Osteoblast (primary cell): ENCODE data around the gene ACTR2. TPM values are rescaled to one million over a fixed set of nuclear protein-coding genes. Genes with fewer than 3 reads are reported as not detected.
"Not testable (repeated sequence)": the region's sequence is repeated elsewhere in the genome, so short reads cannot be mapped to it uniquely, and the experiment has no call there.

Experiments used
- DNase-seq: peaks from one replicate; pipeline ENCODE4 v3.0.0; 2011; ENCODE audit warnings: low spot score, mixed read lengths; ENCODE audit not compliant: insufficient read length; ENCODE audit errors: missing footprints
- H2AFZ ChIP-seq: 2 replicates; pipeline ENCODE4 v1.6.0; 2011; ENCODE audit warnings: mild to moderate bottlenecking, low read length
- H3K27ac ChIP-seq: 2 replicates; pipeline ENCODE4 v1.5.1; 2011; ENCODE audit warnings: mild to moderate bottlenecking, low read depth, low read length, moderate library complexity
- H3K27me3 ChIP-seq: 2 replicates; pipeline ENCODE4 v1.6.0; 2012; ENCODE audit warnings: mild to moderate bottlenecking, control low read depth, inconsistent platforms, low read length, moderate library complexity; ENCODE audit not compliant: insufficient read depth
- H3K36me3 ChIP-seq: 2 replicates; pipeline ENCODE4 v1.5.1; 2011; ENCODE audit warnings: mild to moderate bottlenecking, low read length, control low read depth, moderate library complexity; ENCODE audit not compliant: insufficient read depth
- H3K4me1 ChIP-seq: 2 replicates; pipeline ENCODE4 v1.5.1; 2011; ENCODE audit warnings: mild to moderate bottlenecking, low read length, control low read depth, moderate library complexity; ENCODE audit not compliant: insufficient read depth
- H3K4me2 ChIP-seq: 2 replicates; pipeline ENCODE4 v1.6.0; 2011; ENCODE audit warnings: mild to moderate bottlenecking, low read length; ENCODE audit not compliant: insufficient read depth
- H3K4me3 ChIP-seq: fragments of 200-600 bp; sonication (generic); 3 replicates; pipeline ENCODE4 v1.5.1; 2012; ENCODE audit warnings: mild to moderate bottlenecking, low read length, inconsistent platforms; ENCODE audit not compliant: insufficient read depth
- H3K79me2 ChIP-seq: 2 replicates; pipeline ENCODE4 v1.6.0; 2012; ENCODE audit warnings: mild to moderate bottlenecking, low read length, control low read depth, inconsistent platforms; ENCODE audit not compliant: insufficient read depth
- H3K9me3 ChIP-seq: 2 replicates; pipeline ENCODE4 v1.5.1; 2011; ENCODE audit warnings: low read depth, low read length, control low read depth
- H4K20me1 ChIP-seq: 2 replicates; pipeline ENCODE4 v1.6.0; 2012; ENCODE audit warnings: mild to moderate bottlenecking, low read length, control low read depth; ENCODE audit not compliant: insufficient read depth
- total RNA-seq: library from RNA; depleted of rRNA; stranded (reverse); fragments of >200 nt; gene quantifications from 2 replicates; pipeline ENCODE4 v1.2.3, GENCODE V29; 2012
- TF ChIP-seq, protein P1 (sequence below): IDR thresholded peaks from 2 replicates; pipeline ENCODE4 v1.5.1; 2011; ENCODE audit warnings: mild to moderate bottlenecking, low read depth, low read length, moderate library complexity; ENCODE audit errors: extremely low read depth

The ACTR2 gene
- total RNA-seq, 1 donor: 110 TPM

- Histone ChIP-seq H4K20me1 (no peaks in the 10 kb centered on the region), H3K4me2 (no peak overlapping the region), H3K9me3 (no peaks in the 10 kb centered on the region), H2AFZ (no peak overlapping the region), H3K4me3 (no peak overlapping the region), H3K27ac (no peak overlapping the region), H3K4me1 (no peaks in the 10 kb centered on the region), H3K27me3 (no peaks in the 10 kb centered on the region), H3K79me2 (no peaks in the 10 kb centered on the region), H3K36me3 (no peaks in the 10 kb centered on the region)
- no peak for DNase-seq
- TF ChIP-seq, protein P1, sequence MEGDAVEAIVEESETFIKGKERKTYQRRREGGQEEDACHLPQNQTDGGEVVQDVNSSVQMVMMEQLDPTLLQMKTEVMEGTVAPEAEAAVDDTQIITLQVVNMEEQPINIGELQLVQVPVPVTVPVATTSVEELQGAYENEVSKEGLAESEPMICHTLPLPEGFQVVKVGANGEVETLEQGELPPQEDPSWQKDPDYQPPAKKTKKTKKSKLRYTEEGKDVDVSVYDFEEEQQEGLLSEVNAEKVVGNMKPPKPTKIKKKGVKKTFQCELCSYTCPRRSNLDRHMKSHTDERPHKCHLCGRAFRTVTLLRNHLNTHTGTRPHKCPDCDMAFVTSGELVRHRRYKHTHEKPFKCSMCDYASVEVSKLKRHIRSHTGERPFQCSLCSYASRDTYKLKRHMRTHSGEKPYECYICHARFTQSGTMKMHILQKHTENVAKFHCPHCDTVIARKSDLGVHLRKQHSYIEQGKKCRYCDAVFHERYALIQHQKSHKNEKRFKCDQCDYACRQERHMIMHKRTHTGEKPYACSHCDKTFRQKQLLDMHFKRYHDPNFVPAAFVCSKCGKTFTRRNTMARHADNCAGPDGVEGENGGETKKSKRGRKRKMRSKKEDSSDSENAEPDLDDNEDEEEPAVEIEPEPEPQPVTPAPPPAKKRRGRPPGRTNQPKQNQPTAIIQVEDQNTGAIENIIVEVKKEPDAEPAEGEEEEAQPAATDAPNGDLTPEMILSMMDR: no peak
These were observed 11.7 kb upstream of the ACTR2 start for GRCh38 chr2:65215946-65216345.

GRCh38 chr2:65220432-65221131 lies 7.0 kb upstream of the ACTR2 start:
- no peaks in the 10 kb centered on the region for H3K9me3 ChIP-seq
- no peaks in the 10 kb centered on the region for H3K27me3 ChIP-seq
- no peak overlapping the region for H2AFZ ChIP-seq
- TF ChIP-seq, protein P1: no peak
- no peaks in the 10 kb centered on the region for H3K79me2 ChIP-seq
- no peak overlapping the region for H3K4me2 ChIP-seq
- no peaks in the 10 kb centered on the region for H3K36me3 ChIP-seq
- H3K27ac ChIP-seq: no peak overlapping the region
- no peak overlapping the region for H3K4me3 ChIP-seq
- H3K4me1 ChIP-seq: no peaks in the 10 kb centered on the region
- peak; percentile 41 for DNase-seq
- H4K20me1 ChIP-seq: no peaks in the 10 kb centered on the region

GRCh38 chr2:65221275-65221674 lies 6.4 kb upstream of the ACTR2 start:
- H3K36me3 ChIP-seq, H3K27me3 ChIP-seq, H3K4me3 ChIP-seq, H3K4me2 ChIP-seq, H3K4me1 ChIP-seq, DNase-seq, H3K27ac ChIP-seq, H2AFZ ChIP-seq, H3K79me2 ChIP-seq, H3K9me3 ChIP-seq, H4K20me1 ChIP-seq: not testable (repeated sequence)

DNA sequence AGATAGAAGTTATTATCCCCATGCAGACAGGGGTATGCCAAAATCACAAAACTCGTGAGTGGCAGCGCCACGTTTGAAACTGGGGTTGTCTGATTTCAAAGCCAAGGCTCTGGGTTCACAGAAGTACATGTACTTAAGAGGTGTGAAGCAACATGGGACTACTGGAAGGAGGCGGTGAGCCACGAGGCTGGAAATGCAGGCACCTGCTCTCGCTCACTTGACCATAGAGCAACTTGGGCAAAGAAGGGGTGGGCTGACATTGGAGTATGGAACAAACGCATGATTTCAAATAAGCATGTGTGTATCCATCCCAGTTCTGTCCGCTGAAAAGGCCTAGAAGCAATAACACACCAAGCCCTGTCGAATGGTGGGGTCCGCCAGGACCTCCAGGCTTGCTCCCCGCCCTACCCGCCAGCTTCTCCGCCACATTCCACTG lies 593 bp upstream of the ACTR2 start:
- Histone ChIP-seq H3K27me3 (no peaks in the 10 kb centered on the region), H3K79me2 (peaks cover 49% of the 10 kb centered on the region), H3K36me3 (peaks cover 10% of the 10 kb centered on the region), H3K27ac (peak overlapping the region; percentile 90), H3K9me3 (no peaks in the 10 kb centered on the region), H3K4me3 (peak overlapping the region; percentile 100), H4K20me1 (peaks cover 3% of the 10 kb centered on the region), H3K4me2 (peak overlapping the region; percentile 93), H2AFZ (peak overlapping the region; percentile 100), H3K4me1 (peaks cover 33% of the 10 kb centered on the region)
- DNase-seq: no peak
- TF ChIP-seq, protein P1: no peak
